Natural killer cell (primary cell): ENCODE data around the gene AGR3. TPM values are rescaled to one million over a fixed set of nuclear protein-coding genes. Genes with fewer than 3 reads are reported as not detected.

Experiments
- ATAC-seq, 3 donors: fragments of 150-1000 bp in 2 of 3; fragments of 200-7000 bp in 1 of 3; cut with Tn5 transposase; 1 replicate in 1 of 3; 2 replicates in 2 of 3; pipeline ENCODE4 v1.10.0; 2021; ENCODE audit warnings: mild to moderate bottlenecking in 2 of 3, moderate library complexity in 2 of 3
- DNase-seq, 2 donors: peaks; one replicate each; pipeline versions ENCODE4 v3.0.0 to v3.0.0-alpha.2; 2013 to 2021; ENCODE audit warnings: mixed read lengths in 1 of 2
- H3K27ac ChIP-seq: one replicate; pipeline ENCODE4 v1.5.1; 2013; ENCODE audit warnings: mild to moderate bottlenecking, low read length
- H3K27me3 ChIP-seq: one replicate; pipeline ENCODE4 v1.6.1; 2013; ENCODE audit warnings: low read length; ENCODE audit not compliant: control insufficient read depth, insufficient read depth
- H3K36me3 ChIP-seq: one replicate; pipeline ENCODE4 v1.6.1; 2013; ENCODE audit warnings: low read length; ENCODE audit not compliant: control insufficient read depth, insufficient read depth
- H3K4me1 ChIP-seq: one replicate; pipeline ENCODE4 v1.6.1; 2013; ENCODE audit warnings: low read length; ENCODE audit not compliant: control insufficient read depth, insufficient read depth
- H3K4me3 ChIP-seq: one replicate; pipeline ENCODE4 v1.5.1; 2013; ENCODE audit warnings: low read length
- H3K9me3 ChIP-seq: one replicate; pipeline ENCODE4 v1.6.1; 2013; ENCODE audit warnings: low read length; ENCODE audit not compliant: control insufficient read depth, insufficient read depth
- H3K27ac Mint-ChIP-seq, 2 donors: one replicate each; pipeline ENCODE4 v1.8.0; 2022; ENCODE audit warnings: mild to moderate bottlenecking in 2 of 2, mixed read lengths in 2 of 2, moderate library complexity in 1 of 2
- H3K27me3 Mint-ChIP-seq, 2 donors: one replicate each; pipeline ENCODE4 v1.8.0; 2022; ENCODE audit warnings: low read depth in 2 of 2, mixed read lengths in 2 of 2
- H3K36me3 Mint-ChIP-seq: one replicate; pipeline ENCODE4 v1.8.0; 2022; ENCODE audit warnings: mixed read lengths
- H3K4me1 Mint-ChIP-seq, 2 donors: one replicate each; pipeline ENCODE4 v1.8.0; 2022; ENCODE audit warnings: mixed read lengths in 2 of 2
- H3K4me3 Mint-ChIP-seq: one replicate; pipeline ENCODE4 v1.8.0; 2022; ENCODE audit warnings: mild to moderate bottlenecking, moderate library complexity, mixed read lengths
- H3K9me3 Mint-ChIP-seq, 2 donors: one replicate each; pipeline ENCODE4 v1.8.0; 2022; ENCODE audit warnings: mixed read lengths in 2 of 2
- whole genome bisulfite sequencing: methylation state at CpG from one replicate; pipeline ENCODE4 v1.1.7; 2013; ENCODE audit warnings: missing lambda C conversion rate; ENCODE audit not compliant: insufficient coverage; 5-methylcytosine and 5-hydroxymethylcytosine counted together
- intact Hi-C: fragments of 100-400 bp; cut with micrococcal nuclease; formaldehyde crosslinking; loops from one replicate; pipeline ENCODE4 v1.14.2; 2022
- total RNA-seq, 4 donors: library from RNA; stranded (reverse); fragments of 120-200 nt in 1 of 4; gene quantifications; one replicate each; pipeline versions ENCODE4 v1.2.3 to v1.2.4, GENCODE V29; 2013 to 2022
- TF ChIP-seq, protein P1 (sequence below): fragments of 200-600 bp; IDR thresholded peaks from one replicate; pipeline ENCODE4 v1.8.0; 2022; ENCODE audit warnings: antibody characterized with exemption

The AGR3 gene
- total RNA-seq, 3 donors from 2014 or later (not counting 1 experiment from before 2014, with no cell fraction given) = not detected

DNA sequence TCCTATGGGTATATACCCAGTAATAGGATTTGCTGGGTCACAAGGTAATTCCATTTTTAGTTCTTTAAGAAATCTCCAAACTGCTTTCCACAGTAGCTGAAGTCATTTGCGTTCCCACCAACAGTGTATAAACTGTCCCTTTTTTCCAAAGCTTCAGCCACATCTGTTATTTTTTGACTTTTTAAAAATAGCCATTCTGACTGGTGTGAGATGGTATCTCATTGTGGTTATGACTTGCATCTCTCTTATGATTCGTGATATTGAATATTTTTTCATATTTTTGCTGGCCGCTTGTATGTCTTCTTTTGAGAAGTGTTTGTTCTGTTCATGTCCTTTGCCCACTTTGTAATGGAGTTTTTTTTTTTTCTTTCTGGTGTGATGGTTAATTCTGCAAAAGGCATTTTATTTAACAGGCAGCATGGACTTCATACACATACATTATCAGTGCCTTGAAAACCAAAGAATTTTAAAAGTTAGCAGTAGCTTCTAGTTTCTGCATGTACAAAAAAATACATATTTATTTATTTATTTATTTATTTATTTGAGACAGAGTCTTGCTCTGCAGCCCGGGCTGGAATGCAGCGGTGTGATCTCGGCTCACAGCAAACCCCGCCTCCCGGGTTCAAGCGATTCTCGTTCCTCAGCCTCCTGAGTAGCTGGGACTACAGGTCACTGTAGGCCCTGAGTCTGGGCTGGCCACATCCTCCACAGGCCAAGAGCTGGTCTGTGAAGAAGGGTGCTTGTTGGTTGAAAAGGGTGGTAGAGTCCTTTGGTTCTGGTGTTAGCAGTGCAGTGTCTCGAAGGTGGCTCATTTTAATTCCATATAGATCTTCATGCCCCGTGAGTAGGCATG lies 32.3 kb downstream of the AGR3 start:
- whole genome bisulfite sequencing = 80% methylated on average over 11 of the region's 12 CpGs
- Histone ChIP-seq H3K27ac (no peak overlapping the region), H3K27me3 (no peaks in the 10 kb centered on the region), H3K4me1 (peaks cover 4% of the 10 kb centered on the region), H3K9me3 (no peaks in the 10 kb centered on the region), H3K4me3 (no peak overlapping the region), H3K36me3 (no peaks in the 10 kb centered on the region)
- H3K4me3 Mint-ChIP-seq = no peak overlapping the region
- peaks cover 10 to 20% of the 10 kb centered on the region in 2 donors for H3K27me3 Mint-ChIP-seq
- TF ChIP-seq, protein P1, sequence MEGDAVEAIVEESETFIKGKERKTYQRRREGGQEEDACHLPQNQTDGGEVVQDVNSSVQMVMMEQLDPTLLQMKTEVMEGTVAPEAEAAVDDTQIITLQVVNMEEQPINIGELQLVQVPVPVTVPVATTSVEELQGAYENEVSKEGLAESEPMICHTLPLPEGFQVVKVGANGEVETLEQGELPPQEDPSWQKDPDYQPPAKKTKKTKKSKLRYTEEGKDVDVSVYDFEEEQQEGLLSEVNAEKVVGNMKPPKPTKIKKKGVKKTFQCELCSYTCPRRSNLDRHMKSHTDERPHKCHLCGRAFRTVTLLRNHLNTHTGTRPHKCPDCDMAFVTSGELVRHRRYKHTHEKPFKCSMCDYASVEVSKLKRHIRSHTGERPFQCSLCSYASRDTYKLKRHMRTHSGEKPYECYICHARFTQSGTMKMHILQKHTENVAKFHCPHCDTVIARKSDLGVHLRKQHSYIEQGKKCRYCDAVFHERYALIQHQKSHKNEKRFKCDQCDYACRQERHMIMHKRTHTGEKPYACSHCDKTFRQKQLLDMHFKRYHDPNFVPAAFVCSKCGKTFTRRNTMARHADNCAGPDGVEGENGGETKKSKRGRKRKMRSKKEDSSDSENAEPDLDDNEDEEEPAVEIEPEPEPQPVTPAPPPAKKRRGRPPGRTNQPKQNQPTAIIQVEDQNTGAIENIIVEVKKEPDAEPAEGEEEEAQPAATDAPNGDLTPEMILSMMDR = no peak
- no peak overlapping the region for H3K27ac Mint-ChIP-seq
- no peak for ATAC-seq
- H3K9me3 Mint-ChIP-seq = no peaks in the 10 kb centered on the region
- H3K4me1 Mint-ChIP-seq = peaks cover 8% of the 10 kb centered on the region in 2 donors
- no peak for DNase-seq
- intact Hi-C loops = no loop called here
- no peaks in the 10 kb centered on the region for H3K36me3 Mint-ChIP-seq

DNA sequence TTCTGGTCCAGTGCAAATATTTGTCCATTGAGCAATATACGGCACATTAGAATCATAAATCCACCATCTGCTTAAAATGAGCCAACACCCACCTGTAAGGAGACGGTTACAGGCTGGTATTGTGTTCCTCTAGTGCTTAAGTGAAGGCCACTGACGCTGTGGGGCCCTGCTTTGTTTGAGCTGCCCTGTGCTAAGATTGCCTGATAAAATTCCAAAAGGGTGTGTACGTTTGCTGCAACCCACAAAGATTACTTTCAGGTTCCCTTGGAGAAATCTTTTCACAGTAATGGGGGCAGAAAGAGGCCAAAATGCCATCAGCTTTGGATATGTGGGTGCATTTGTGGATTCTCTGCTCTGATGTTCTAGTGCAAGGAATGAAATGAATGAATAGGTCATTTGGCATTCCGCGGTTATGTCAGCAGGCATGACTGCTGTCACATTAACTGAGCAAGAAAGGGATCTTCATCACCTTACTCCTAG lies 34.4 kb downstream of the AGR3 start:
- 75% methylated on average over 6 of the region's 6 CpGs for WGBS
- Mint-ChIP-seq H3K9me3 (no peaks in the 10 kb centered on the region), H3K4me3 (no peak overlapping the region), H3K27me3 (peaks cover 10 to 20% of the 10 kb centered on the region in 2 donors), H3K36me3 (no peaks in the 10 kb centered on the region), H3K27ac (no peak overlapping the region), H3K4me1 (peaks cover 8% of the 10 kb centered on the region in 2 donors)
- H3K27ac ChIP-seq = no peak overlapping the region
- ATAC-seq (no peak), DNase-seq (no peak)
- no peaks in the 10 kb centered on the region for H3K9me3 ChIP-seq
- H3K36me3 ChIP-seq = no peaks in the 10 kb centered on the region
- no peaks in the 10 kb centered on the region for H3K27me3 ChIP-seq
- TF ChIP-seq, protein P1 = no peak
- H3K4me3 ChIP-seq = no peak overlapping the region
- intact Hi-C loops = no loop called here
- H3K4me1 ChIP-seq = peaks cover 4% of the 10 kb centered on the region

DNA sequence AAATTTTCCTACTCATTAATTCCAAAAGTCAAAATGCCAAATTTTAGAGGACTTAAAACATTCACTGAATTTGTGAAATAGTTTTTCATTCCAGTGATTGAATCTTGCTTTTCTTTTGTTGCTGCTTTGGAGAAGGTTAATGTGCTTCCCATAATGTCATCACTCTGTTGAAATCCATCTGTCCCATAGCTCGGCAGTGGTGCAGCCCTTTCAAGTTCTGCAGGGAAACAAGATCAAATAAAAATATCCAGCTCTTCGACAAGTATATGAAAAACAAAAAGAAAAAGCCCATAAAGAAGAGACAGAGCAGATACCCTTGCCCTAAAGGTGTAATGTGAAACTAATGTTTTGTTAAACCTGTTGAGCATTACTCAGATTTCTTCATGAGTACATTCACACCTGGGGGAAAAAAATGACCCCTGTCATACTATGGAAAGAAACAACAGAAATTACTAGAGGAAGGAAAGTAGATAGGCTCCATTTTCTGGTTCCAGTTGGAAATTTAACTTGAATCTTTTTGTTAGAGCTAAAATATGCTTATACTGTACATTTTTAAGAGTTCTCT lies 35.1 kb downstream of the AGR3 start:
- H3K9me3 Mint-ChIP-seq = no peaks in the 10 kb centered on the region
- no peak overlapping the region for H3K4me3 Mint-ChIP-seq

More for the DNA sequence above, 35.1 kb downstream of the AGR3 start:
- peaks cover 6% of the 10 kb centered on the region in 2 donors for H3K4me1 Mint-ChIP-seq
- no peak for DNase-seq
- peaks cover 9 to 15% of the 10 kb centered on the region in 2 donors for H3K27me3 Mint-ChIP-seq
- H3K27ac Mint-ChIP-seq = no peak overlapping the region
- intact Hi-C loops = no loop called here
- no peaks in the 10 kb centered on the region for H3K9me3 ChIP-seq
- 95% methylated on average over 2 of the region's 2 CpGs for WGBS
- H3K4me3 ChIP-seq = no peak overlapping the region
- no peak overlapping the region for H3K27ac ChIP-seq
- peaks cover 4% of the 10 kb centered on the region for H3K4me1 ChIP-seq
- no peaks in the 10 kb centered on the region for H3K27me3 ChIP-seq
- no peaks in the 10 kb centered on the region for H3K36me3 Mint-ChIP-seq
- H3K36me3 ChIP-seq = no peaks in the 10 kb centered on the region
- TF ChIP-seq, protein P1 = no peak
- ATAC-seq = no peak
